Measurements from ENCODE around the gene FARP1.

The FARP1 gene

DNA sequence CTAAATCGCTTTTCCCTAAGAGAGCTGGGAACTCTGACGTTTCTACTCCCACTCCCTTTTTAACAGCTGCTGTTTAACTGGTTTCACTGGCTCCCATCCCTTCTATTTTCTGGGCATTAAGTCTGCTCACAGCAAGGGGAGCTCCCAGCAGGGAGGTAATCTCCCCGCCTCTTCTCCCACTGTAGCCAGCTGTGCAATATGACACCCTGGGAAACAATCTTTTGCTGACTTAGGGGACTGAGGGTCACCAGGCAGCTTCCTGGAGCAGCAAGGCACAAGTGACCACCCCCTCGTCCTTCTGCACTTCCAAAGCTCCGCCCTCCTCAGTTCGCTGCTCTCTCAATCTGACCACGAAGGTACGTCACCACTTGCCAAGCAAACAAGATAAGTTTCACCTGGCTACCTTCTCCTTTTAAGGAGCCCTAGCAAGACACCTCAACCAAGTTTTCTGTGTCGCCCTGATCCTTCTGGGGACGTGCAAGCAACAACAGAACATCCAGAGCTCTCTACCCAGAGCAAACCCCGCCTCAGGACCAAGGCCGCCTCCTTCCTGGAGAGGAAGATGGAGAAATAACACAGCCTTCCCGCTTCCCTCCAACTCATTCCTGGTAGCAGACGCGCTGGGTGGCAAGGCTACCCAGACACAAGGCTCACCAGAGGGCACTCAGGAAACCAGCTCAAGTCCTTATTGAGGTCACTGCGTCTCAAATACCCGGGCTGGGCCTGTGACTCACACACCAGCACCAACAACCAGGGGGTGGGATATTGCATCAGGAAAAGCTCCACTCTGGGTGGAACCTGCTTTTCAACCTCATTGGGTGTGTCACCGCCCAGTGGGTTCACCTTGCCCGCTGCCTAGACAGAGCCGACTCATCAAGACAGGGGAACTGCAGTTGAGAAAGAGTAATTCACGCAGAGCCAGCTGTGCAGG is 341.7 kb downstream of the FARP1 start (continued):
- TF ChIP-seq ZNF157 (tag by site-specific recombination; IDR thresholded peaks at IDR 0.05) = no peak
- TF ChIP-seq, protein P1, sequence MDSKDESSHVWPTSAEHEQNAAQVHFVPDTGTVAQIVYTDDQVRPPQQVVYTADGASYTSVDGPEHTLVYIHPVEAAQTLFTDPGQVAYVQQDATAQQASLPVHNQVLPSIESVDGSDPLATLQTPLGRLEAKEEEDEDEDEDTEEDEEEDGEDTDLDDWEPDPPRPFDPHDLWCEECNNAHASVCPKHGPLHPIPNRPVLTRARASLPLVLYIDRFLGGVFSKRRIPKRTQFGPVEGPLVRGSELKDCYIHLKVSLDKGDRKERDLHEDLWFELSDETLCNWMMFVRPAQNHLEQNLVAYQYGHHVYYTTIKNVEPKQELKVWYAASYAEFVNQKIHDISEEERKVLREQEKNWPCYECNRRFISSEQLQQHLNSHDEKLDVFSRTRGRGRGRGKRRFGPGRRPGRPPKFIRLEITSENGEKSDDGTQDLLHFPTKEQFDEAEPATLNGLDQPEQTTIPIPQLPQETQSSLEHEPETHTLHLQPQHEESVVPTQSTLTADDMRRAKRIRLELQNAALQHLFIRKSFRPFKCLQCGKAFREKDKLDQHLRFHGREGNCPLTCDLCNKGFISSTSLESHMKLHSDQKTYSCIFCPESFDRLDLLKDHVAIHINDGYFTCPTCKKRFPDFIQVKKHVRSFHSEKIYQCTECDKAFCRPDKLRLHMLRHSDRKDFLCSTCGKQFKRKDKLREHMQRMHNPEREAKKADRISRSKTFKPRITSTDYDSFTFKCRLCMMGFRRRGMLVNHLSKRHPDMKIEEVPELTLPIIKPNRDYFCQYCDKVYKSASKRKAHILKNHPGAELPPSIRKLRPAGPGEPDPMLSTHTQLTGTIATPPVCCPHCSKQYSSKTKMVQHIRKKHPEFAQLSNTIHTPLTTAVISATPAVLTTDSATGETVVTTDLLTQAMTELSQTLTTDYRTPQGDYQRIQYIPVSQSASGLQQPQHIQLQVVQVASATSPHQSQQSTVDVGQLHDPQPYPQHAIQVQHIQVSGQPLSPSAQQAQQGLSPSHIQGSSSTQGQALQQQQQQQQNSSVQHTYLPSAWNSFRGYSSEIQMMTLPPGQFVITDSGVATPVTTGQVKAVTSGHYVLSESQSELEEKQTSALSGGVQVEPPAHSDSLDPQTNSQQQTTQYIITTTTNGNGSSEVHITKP (tag by site-specific recombination; IDR thresholded peaks at IDR 0.05) = peak; percentile 84
- TF ChIP-seq, protein P2, sequence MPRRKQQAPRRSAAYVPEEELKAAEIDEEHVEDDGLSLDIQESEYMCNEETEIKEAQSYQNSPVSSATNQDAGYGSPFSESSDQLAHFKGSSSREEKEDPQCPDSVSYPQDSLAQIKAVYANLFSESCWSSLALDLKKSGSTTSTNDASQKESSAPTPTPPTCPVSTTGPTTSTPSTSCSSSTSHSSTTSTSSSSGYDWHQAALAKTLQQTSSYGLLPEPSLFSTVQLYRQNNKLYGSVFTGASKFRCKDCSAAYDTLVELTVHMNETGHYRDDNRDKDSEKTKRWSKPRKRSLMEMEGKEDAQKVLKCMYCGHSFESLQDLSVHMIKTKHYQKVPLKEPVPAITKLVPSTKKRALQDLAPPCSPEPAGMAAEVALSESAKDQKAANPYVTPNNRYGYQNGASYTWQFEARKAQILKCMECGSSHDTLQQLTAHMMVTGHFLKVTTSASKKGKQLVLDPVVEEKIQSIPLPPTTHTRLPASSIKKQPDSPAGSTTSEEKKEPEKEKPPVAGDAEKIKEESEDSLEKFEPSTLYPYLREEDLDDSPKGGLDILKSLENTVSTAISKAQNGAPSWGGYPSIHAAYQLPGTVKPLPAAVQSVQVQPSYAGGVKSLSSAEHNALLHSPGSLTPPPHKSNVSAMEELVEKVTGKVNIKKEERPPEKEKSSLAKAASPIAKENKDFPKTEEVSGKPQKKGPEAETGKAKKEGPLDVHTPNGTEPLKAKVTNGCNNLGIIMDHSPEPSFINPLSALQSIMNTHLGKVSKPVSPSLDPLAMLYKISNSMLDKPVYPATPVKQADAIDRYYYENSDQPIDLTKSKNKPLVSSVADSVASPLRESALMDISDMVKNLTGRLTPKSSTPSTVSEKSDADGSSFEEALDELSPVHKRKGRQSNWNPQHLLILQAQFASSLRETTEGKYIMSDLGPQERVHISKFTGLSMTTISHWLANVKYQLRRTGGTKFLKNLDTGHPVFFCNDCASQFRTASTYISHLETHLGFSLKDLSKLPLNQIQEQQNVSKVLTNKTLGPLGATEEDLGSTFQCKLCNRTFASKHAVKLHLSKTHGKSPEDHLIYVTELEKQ (tag by site-specific recombination; IDR thresholded peaks at IDR 0.05; ENCODE audit: borderline replicate concordance) = peak; percentile 21; the same call in 1 of the 2 replicates
- TF ChIP-seq ZBTB17 (tag by site-specific recombination; IDR thresholded peaks at IDR 0.05) = peak; percentile 86
- 0 out of 2 replicates have a peak, but pooled peaks have one; percentile 27 for TF ChIP-seq ZFP69B (tag by site-specific recombination; IDR thresholded peaks at IDR 0.05)
- TF ChIP-seq ZNF184 (tag by site-specific recombination; IDR thresholded peaks at IDR 0.05) = 0 out of 2 replicates have a peak, but pooled peaks have one; percentile 67
- peak; percentile 89 for TF ChIP-seq ZNF629 (tag by site-specific recombination; IDR thresholded peaks at IDR 0.05)
- peak; percentile 99 for TF ChIP-seq ZNF341 (tag by site-specific recombination; IDR thresholded peaks at IDR 0.05; ENCODE audit: low read depth)
- TF ChIP-seq ZBTB8A (tag by site-specific recombination; IDR thresholded peaks at IDR 0.05) = peak; percentile 76
- peak; percentile 60 for TF ChIP-seq EGR2 (tag by site-specific recombination; IDR thresholded peaks at IDR 0.05; ENCODE audit: low read depth)
- peak; percentile 93 for TF ChIP-seq ZIC2 (tag by site-specific recombination; IDR thresholded peaks at IDR 0.05)
- TF ChIP-seq, protein P3, sequence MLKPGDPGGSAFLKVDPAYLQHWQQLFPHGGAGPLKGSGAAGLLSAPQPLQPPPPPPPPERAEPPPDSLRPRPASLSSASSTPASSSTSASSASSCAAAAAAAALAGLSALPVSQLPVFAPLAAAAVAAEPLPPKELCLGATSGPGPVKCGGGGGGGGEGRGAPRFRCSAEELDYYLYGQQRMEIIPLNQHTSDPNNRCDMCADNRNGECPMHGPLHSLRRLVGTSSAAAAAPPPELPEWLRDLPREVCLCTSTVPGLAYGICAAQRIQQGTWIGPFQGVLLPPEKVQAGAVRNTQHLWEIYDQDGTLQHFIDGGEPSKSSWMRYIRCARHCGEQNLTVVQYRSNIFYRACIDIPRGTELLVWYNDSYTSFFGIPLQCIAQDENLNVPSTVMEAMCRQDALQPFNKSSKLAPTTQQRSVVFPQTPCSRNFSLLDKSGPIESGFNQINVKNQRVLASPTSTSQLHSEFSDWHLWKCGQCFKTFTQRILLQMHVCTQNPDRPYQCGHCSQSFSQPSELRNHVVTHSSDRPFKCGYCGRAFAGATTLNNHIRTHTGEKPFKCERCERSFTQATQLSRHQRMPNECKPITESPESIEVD (tag by site-specific recombination; IDR thresholded peaks at IDR 0.05) = peak; percentile 26; the same call in 1 of the 2 replicates
- TF ChIP-seq, protein P4, sequence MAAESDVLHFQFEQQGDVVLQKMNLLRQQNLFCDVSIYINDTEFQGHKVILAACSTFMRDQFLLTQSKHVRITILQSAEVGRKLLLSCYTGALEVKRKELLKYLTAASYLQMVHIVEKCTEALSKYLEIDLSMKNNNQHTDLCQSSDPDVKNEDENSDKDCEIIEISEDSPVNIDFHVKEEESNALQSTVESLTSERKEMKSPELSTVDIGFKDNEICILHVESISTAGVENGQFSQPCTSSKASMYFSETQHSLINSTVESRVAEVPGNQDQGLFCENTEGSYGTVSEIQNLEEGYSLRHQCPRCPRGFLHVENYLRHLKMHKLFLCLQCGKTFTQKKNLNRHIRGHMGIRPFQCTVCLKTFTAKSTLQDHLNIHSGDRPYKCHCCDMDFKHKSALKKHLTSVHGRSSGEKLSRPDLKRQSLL (tag by site-specific recombination; IDR thresholded peaks at IDR 0.05) = no peak
- TF ChIP-seq ZNF416 (tag by site-specific recombination; IDR thresholded peaks at IDR 0.05) = no peak
- peak; percentile 82 for TF ChIP-seq ZEB2 (tag by site-specific recombination; IDR thresholded peaks at IDR 0.05)
- no peak for TF ChIP-seq ZNF624 (tag by site-specific recombination; IDR thresholded peaks at IDR 0.05)
- peak; percentile 94 for TF ChIP-seq ZNF600 (tag by site-specific recombination; IDR thresholded peaks at IDR 0.05)
- TF ChIP-seq TRIM28 (IDR thresholded peaks at IDR 0.05; ENCODE audit: borderline replicate concordance, low read length) = no peak
- no peak for TF ChIP-seq GFI1B (tag by site-specific recombination; IDR thresholded peaks at IDR 0.05)
- TF ChIP-seq SP7 (tag by site-specific recombination; IDR thresholded peaks at IDR 0.05) = peak; percentile 73
- TF ChIP-seq, protein P5, sequence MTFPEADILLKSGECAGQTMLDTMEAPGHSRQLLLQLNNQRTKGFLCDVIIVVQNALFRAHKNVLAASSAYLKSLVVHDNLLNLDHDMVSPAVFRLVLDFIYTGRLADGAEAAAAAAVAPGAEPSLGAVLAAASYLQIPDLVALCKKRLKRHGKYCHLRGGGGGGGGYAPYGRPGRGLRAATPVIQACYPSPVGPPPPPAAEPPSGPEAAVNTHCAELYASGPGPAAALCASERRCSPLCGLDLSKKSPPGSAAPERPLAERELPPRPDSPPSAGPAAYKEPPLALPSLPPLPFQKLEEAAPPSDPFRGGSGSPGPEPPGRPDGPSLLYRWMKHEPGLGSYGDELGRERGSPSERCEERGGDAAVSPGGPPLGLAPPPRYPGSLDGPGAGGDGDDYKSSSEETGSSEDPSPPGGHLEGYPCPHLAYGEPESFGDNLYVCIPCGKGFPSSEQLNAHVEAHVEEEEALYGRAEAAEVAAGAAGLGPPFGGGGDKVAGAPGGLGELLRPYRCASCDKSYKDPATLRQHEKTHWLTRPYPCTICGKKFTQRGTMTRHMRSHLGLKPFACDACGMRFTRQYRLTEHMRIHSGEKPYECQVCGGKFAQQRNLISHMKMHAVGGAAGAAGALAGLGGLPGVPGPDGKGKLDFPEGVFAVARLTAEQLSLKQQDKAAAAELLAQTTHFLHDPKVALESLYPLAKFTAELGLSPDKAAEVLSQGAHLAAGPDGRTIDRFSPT (tag by site-specific recombination; IDR thresholded peaks at IDR 0.05) = peak; percentile 81
- no peak for TF ChIP-seq ZNF621 (tag by site-specific recombination; IDR thresholded peaks at IDR 0.05)
- TF ChIP-seq ZNF843 (tag by site-specific recombination; IDR thresholded peaks at IDR 0.05) = no peak
